ENCODE results near the gene ARMCX4.
"Not testable (repeated sequence)": the region's sequence is repeated elsewhere in the genome, so short reads cannot be mapped to it uniquely, and the experiment has no call there.

Gene ARMCX4

GRCh38 chrX:101485212-101485949 is at the start of gene ARMCX4:
TSS of gene ARMCX4 (plus strand) at chrX:101485456. CDS start at chrX:101488590, 3,134 bp downstream.
- peak; percentile 22 for DNase-seq (ENCODE audit: low read depth, low spot score)

- DNase-seq (ENCODE audit: low read depth, low spot score) = no peak
Observed at GRCh38 chrX:101442085-101442484, 43.2 kb upstream of the ARMCX4 start.

- DNase-seq (ENCODE audit: low read depth, low spot score) = no peak
Observed at GRCh38 chrX:101449279-101449678, 36.0 kb upstream of the ARMCX4 start.

- DNase-seq (ENCODE audit: low read depth, low spot score) = no peak
Observed at GRCh38 chrX:101450085-101450484, 35.2 kb upstream of the ARMCX4 start.

DNA sequence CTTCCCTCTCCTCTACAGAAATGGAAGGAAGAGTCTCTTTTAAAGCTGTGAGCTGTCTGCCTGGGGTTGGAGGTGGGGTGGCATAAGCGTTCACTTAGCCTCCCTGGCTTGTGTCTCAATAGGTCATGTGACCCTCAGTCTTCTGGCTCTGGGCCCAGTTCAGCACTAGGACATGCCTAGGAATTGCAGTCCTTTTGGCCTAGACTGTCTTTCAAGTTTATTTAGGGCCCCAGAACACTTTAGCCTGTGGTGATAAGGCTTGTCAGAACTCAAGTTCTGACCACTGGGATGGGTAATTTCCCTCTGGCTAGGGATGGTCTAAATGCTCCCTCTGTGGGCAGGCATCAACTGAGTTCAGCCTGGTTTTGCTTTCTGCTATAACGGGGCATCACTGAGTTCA is 34.3 kb upstream of the ARMCX4 start:
- DNase-seq (ENCODE audit: low read depth, low spot score) = no peak

GRCh38 chrX:101452056-101452455 is 33.2 kb upstream of the ARMCX4 start:
- DNase-seq (ENCODE audit: low read depth, low spot score) = no peak

- no peak for DNase-seq (ENCODE audit: low read depth, low spot score)
Observed at GRCh38 chrX:101460669-101461068, 24.6 kb upstream of the ARMCX4 start.

- no peak for DNase-seq (ENCODE audit: low read depth, low spot score)
Observed at GRCh38 chrX:101462892-101463291, 22.4 kb upstream of the ARMCX4 start.

- no peak for DNase-seq (ENCODE audit: low read depth, low spot score)
Observed at GRCh38 chrX:101478366-101478765, 6.9 kb upstream of the ARMCX4 start.

DNA sequence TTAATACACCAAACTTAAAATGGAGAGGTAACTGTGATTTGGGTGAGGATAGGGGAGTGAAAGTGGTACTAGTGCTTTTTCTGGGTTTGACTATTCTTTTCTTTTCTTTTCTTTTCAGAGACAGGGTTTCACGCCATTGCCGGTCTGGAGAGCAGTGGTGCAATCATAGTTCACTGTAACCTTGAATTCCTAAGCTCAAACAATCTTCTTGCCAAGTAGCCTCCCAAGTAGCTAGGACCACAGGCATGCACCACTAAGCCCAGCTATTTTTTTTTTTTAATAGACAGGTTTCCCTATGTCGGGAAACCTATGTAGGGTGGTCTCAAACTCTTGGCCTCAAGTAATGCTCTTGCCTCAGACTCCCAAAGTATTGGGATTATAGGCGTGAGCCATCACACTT is 3.0 kb upstream of the ARMCX4 start:
- DNase-seq (ENCODE audit: low read depth, low spot score) = no peak

DNA sequence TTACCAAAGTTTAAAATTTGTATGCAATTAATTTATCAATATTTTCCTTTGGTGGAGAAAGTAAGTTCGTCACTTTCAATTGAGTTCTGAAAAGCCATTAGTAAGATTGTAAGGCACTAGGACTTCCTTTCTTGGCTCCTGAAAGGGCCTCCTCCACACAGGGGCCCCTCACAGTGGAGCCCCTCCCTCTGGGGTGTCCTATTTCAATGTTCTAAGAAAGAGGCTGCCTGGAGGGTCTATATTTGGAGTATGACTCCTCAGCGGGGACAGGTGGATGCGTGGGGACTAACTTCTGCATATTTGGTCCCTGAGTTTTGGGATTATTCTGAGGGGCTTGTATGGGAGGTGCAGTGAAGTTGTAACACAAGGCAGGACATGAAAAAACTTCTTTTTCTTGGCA is 1.6 kb upstream of the ARMCX4 start:
- no peak for DNase-seq (ENCODE audit: low read depth, low spot score)

GRCh38 chrX:101484135-101484534 is 1.1 kb upstream of the ARMCX4 start:
- no peak for DNase-seq (ENCODE audit: low read depth, low spot score)

DNA sequence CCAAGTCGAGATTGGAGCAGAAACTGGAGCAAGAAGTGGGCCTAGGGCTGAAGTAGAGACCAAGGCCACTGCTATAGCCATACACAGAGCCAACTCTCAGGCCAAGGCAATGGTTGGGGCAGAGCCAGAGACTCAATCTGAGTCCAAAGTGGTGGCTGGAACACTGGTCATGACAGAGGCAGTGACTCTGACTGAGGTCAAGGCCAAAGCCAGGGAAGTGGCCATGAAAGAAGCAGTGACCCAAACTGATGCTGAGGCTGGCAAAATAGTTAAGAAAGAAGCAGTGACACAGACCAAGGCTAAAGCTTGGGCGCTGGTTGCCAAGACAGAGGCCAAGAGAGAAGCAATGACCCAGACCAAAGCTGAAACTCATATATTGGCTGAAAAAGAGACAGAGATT is 3.5 kb downstream of the ARMCX4 start:
- DNase-seq (ENCODE audit: low read depth, low spot score) = no peak

DNA sequence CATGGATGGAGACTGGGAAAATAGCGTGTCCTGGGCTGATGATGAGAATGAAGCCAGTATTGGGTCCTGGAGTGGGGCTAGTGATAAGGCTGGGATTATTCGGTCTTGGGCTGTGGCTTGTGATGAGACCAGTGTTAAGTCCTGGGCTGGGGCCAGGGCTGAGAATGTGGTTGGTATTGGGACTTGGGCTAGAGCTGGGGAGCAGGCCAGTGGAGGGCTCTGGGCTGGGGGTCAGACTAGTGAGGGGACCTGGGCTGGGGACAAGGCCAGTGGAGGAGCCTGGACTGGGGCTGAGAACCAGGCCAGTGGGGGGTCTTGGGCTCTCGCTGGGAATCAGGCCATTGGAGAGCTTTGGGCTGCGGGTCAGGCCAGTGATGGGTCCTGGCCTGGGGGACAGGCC is 6.7 kb downstream of the ARMCX4 start:
- DNase-seq (ENCODE audit: low read depth, low spot score) = no peak

- DNase-seq (ENCODE audit: low read depth, low spot score) = no peak
Observed at GRCh38 chrX:101493225-101493624, 8.0 kb downstream of the ARMCX4 start.

- not testable (repeated sequence) for DNase-seq (ENCODE audit: low read depth, low spot score)
Observed at GRCh38 chrX:101502929-101503328, 17.7 kb downstream of the ARMCX4 start.

GRCh38 chrX:101507372-101507771 is 22.1 kb downstream of the ARMCX4 start:
- DNase-seq (ENCODE audit: low read depth, low spot score) = no peak

DNA sequence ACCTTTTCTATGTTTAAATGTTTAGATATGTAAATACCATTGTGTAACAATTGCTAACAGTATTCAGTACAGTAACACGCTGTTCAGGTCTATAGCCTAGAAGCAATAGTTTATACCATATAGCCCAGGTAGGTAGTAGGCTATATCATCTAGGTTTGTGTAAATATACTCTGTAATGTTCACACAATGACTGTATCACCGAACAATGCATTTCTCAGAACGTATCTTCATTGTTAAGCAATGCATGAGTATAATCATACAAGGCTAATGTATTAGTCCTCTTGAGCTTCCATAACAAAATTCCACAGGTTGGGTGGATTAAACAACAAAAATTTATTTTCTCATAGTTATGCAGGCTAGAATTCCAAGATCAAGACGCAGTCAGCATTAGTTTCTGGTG is 22.7 kb downstream of the ARMCX4 start:
- no peak for DNase-seq (ENCODE audit: low read depth, low spot score)

DNA sequence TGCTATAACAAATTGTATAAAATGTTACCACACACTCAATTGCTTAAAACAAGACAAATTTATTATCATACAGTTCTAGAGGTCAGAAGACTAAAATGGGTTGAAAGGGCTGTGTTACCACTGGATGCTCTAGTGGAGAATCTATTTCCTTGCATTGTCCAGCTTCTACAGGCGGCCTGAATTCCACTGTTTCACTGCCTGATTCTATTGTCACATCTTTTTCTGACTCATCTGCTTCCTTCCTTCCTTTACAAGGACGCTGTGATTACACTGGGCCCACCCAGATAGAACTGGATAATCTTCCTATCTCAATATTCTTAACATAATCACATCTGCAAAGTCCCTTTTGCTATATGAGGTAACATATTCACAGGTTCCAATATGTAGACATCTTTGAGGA is 45.7 kb downstream of the ARMCX4 start:
- no peak for DNase-seq (ENCODE audit: low read depth, low spot score)
